Mesothelial cell of epicardium (in vitro differentiated cells): ENCODE data around the gene SNAP25. TPM values are rescaled to one million over a fixed set of nuclear protein-coding genes. Genes with fewer than 3 reads are reported as not detected.

Source experiments
- DNase-seq, 2 experiments: peaks; one replicate each; pipeline ENCODE4 v3.0.0; 2021; ENCODE audit warnings: low spot score in 2 of 2; ENCODE audit not compliant: unreplicated experiment in 2 of 2
- H3K27ac Mint-ChIP-seq: 2 replicates; pipeline ENCODE4 v1.8.0; 2021; ENCODE audit warnings: mixed read lengths
- H3K27me3 Mint-ChIP-seq: 2 replicates; pipeline ENCODE4 v1.8.0; 2021; ENCODE audit warnings: low read depth, mixed read lengths
- H3K36me3 Mint-ChIP-seq: 2 replicates; pipeline ENCODE4 v1.8.0; 2021; ENCODE audit warnings: mixed read lengths
- H3K4me1 Mint-ChIP-seq: 2 replicates; pipeline ENCODE4 v1.8.0; 2021; ENCODE audit warnings: mixed read lengths
- H3K4me3 Mint-ChIP-seq: 2 replicates; pipeline ENCODE4 v1.8.0; 2021; ENCODE audit warnings: mild to moderate bottlenecking, moderate library complexity, mixed read lengths
- H3K9me3 Mint-ChIP-seq: 2 replicates; pipeline ENCODE4 v1.8.0; 2021; ENCODE audit warnings: mixed read lengths
- total RNA-seq: library from RNA; stranded (reverse); gene quantifications from 3 replicates; pipeline ENCODE4 v1.2.1, GENCODE V29; 2021
- TF ChIP-seq, protein P1 (sequence below): fragments of 200-600 bp; sonication (generic); IDR thresholded peaks from one replicate; pipeline ENCODE4 v1.5.0; 2021; ENCODE audit warnings: antibody characterized with exemption; ENCODE audit not compliant: unreplicated experiment

Gene SNAP25
- total RNA-seq, 1 donor from 2014 or later = 5.0 TPM

DNA sequence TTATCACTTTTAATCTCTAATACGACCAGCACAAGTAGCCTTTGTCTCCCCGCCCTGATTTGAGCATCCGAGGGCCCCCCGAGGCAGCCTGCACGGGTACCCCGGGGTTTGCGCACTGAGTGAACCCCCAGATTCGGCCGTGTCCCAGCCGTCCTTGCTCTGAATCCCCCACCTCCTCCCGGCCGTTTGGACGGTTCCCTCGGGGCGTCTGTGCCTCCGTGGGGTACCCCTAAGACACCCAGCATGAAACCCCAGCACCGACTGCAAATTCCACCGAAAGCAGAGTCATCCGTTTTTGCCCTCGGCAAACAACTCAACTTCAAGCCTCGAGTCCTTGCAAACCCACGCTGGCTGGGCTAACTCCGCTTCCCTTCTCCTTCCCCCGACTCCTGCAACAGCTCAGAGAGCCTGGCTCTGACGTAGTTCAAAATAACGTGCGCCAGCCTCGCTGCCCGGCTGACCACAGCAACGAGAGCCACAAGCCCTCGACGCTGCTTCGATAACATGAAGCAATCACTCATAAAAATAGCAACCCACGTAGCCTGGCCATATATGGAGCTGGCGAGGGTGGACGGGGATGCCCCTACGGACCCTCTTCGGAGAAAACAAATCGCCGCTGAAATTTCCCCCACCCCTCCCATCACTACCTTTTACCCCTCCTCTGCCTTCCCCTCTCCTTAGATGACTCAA, 764 bp upstream of the SNAP25 start:
- peak; percentile 26 to 49 for DNase-seq
- H3K36me3 Mint-ChIP-seq = no peaks in the 10 kb centered on the region
- H3K27ac Mint-ChIP-seq = peak overlapping the region; percentile 91
- H3K27me3 Mint-ChIP-seq = peaks cover 65% of the 10 kb centered on the region
- H3K4me3 Mint-ChIP-seq = peak overlapping the region; percentile 72
- TF ChIP-seq, protein P1, sequence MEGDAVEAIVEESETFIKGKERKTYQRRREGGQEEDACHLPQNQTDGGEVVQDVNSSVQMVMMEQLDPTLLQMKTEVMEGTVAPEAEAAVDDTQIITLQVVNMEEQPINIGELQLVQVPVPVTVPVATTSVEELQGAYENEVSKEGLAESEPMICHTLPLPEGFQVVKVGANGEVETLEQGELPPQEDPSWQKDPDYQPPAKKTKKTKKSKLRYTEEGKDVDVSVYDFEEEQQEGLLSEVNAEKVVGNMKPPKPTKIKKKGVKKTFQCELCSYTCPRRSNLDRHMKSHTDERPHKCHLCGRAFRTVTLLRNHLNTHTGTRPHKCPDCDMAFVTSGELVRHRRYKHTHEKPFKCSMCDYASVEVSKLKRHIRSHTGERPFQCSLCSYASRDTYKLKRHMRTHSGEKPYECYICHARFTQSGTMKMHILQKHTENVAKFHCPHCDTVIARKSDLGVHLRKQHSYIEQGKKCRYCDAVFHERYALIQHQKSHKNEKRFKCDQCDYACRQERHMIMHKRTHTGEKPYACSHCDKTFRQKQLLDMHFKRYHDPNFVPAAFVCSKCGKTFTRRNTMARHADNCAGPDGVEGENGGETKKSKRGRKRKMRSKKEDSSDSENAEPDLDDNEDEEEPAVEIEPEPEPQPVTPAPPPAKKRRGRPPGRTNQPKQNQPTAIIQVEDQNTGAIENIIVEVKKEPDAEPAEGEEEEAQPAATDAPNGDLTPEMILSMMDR = no peak
- H3K4me1 Mint-ChIP-seq = peaks cover 13% of the 10 kb centered on the region
- H3K9me3 Mint-ChIP-seq = no peaks in the 10 kb centered on the region

GRCh38 chr20:10219452-10219791, 792 bp downstream of the SNAP25 start:
- TF ChIP-seq, protein P1 = no peak
- H3K27ac Mint-ChIP-seq = peak overlapping the region; percentile 84
- peaks cover 13% of the 10 kb centered on the region for H3K4me1 Mint-ChIP-seq
- no peaks in the 10 kb centered on the region for H3K9me3 Mint-ChIP-seq
- H3K36me3 Mint-ChIP-seq = no peaks in the 10 kb centered on the region
- H3K4me3 Mint-ChIP-seq = peak overlapping the region; percentile 85
- peaks cover 58% of the 10 kb centered on the region for H3K27me3 Mint-ChIP-seq
- DNase-seq = peak; percentile 88 to 97

DNA sequence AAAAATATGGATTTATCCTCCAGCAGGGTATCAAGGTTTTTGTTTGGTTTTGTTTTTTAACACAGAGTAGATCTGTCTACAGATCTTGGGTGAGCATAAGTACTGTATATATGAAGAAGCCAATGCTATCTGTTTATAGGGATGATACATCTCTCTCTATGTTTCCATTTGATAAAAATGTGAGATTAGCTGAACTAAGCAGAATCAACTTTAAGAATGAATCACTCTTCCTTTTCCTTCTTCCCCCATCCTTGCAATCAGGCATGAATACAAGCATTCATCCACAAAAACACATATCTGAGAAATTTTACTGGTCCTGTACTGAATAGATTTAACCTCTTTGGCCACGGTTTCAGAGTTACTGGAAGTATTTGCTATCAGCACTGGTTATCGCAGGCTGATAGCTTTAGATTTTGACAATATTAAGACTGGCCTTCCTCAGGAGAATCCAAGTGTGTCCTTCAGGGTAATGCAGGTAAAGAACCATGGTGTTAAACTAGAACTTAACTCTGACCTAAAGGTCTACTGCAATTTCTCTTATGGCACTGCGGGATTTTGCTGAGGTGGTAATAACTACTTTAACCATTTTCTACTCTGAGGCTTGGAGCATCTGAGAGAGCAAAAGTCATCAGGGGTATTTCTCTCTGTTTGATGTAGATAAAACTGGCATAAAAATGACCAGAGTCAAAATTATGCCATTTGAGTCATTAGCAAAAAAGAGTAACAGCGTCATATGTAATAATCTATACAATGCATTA, 1.5 kb downstream of the SNAP25 start:
- H3K27ac Mint-ChIP-seq = no peak overlapping the region
- H3K4me1 Mint-ChIP-seq = peaks cover 13% of the 10 kb centered on the region
- no peaks in the 10 kb centered on the region for H3K36me3 Mint-ChIP-seq
- no peak for DNase-seq
- H3K4me3 Mint-ChIP-seq = peak overlapping the region; percentile 85
- TF ChIP-seq, protein P1 = no peak
- no peaks in the 10 kb centered on the region for H3K9me3 Mint-ChIP-seq
- peaks cover 51% of the 10 kb centered on the region for H3K27me3 Mint-ChIP-seq

DNA sequence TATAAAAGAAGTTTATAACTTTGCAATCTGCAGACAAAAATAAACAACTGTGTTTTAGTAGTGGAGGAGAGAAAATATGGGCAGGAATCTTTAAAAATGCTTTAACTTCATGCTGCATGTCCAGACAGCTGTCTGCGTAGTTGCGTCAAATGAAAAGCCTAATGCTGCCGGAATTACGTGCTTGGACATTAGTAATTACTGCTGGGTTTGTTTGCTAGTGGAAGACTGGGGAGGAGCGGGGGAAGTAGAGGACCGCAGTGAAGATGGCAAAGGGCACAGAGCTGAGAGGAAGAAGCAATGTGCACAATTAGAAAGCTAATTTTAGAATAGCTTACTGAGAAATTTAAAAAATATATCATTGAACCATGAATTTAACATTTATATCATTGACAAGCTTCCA, 2.4 kb downstream of the SNAP25 start:
- Mint-ChIP-seq H3K27ac (no peak overlapping the region), H3K27me3 (peaks cover 42% of the 10 kb centered on the region), H3K9me3 (no peaks in the 10 kb centered on the region), H3K4me3 (no peak overlapping the region), H3K36me3 (no peaks in the 10 kb centered on the region), H3K4me1 (peaks cover 13% of the 10 kb centered on the region)
- TF ChIP-seq, protein P1 = no peak
- DNase-seq = no peak

DNA sequence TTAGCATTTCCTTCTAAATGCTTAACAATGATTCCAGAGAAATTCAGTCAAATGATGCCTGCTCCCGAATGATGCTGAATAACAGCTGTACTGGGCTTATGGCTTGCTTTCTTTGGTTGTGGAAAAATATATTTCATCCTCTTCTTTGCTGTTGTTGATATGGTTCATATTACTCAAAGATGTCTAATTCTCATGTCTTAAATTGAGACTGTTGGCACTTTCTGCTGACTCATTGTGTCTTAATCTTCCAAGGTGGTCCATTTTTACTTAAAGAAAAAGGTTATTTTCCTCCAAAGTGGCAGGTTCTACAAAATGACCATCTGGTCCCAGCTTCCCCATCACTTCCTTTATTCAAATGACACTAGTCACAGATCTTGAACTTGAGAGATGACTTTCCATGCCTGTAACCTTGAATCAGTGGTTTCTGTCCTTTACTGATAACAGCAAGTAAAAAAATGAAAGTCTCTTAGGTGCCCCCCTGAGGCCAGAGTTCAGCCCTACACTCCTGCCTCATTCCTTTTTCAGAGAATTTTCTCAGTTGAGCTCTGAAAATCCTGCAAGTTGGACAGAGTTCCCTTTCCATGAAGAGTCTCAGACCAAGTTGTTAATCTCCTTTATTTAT, 6.9 kb downstream of the SNAP25 start:
- TF ChIP-seq, protein P1 = no peak
- no peaks in the 10 kb centered on the region for H3K9me3 Mint-ChIP-seq

More for the DNA sequence above, 6.9 kb downstream of the SNAP25 start:
- DNase-seq = no peak
- Mint-ChIP-seq H3K4me3 (no peak overlapping the region), H3K4me1 (no peaks in the 10 kb centered on the region), H3K27ac (no peak overlapping the region), H3K36me3 (no peaks in the 10 kb centered on the region), H3K27me3 (peaks cover 32% of the 10 kb centered on the region)
